ENCODE measurements around the gene CHRFAM7A.
"Not testable (repeated sequence)": the region's sequence is repeated elsewhere in the genome, so short reads cannot be mapped to it uniquely, and the experiment has no call there.

CHRFAM7A gene

DNA sequence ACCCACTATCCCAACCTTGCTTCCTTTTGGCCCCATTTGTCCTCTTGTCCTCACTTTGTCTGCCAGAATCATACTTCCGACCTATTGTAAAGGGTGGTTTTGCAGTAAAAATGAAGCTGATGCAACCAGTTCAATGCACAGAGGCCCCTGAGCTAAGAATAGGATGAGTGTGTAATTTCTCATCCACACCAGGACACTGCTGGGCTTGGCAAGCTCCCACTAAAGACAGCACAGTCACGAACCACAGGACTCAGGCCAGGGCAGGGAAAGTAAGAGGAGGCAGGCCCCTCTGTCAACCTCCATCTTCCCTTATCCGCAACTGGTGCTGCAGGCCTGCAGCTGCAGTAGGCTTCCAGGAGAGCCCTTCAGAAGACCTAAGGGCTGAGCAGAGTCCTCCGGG lies 56.8 kb downstream of the CHRFAM7A start:
- H3K4me3 ChIP-seq (replicated peaks; ENCODE audit: low read depth, low read length); DNase-seq (ENCODE audit: extremely low read depth, low read depth): not testable (repeated sequence)

DNA sequence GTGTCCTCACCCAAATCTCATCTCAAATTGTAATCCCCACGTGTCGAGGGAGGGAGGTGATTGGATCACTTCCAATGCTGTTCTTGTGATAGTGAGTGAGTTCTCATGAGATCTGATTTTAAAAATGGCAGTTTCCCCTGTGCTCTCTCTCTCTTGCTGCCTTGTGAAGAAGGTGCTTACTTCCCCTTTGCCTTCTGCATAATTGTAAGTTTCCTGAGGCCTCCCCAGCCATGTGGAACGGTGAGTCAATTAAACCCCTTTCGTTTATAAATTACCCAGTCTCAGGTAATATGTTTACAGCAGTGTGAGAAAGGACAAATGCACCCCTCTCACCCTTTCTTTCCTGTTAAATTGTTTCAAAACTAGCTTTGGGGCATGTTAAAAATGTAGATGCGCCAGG lies 59.2 kb downstream of the CHRFAM7A start:
- H3K4me3 ChIP-seq (replicated peaks; ENCODE audit: low read depth, low read length); DNase-seq (ENCODE audit: extremely low read depth, low read depth): not testable (repeated sequence)

DNA sequence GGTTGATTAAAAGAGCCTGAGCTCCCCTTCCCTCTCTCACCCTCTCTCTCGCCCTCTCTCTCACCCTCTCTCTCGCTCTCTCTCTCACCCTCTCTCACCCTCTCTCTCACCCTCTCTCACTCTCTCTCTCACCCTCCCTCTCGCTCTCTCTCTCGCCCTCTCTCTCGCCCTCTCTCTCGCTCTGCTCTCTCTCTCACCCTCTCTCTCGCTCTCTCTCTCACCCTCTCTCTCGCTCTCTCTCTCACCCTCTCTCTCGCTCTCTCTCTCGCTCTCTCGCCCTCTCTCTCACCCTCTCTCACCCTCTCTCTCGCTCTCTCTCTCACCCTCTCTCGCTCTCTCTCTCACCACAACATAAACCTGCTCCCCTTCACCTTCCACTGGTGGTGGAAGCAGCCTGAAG lies 67.2 kb downstream of the CHRFAM7A start:
- not testable (repeated sequence) for H3K4me3 ChIP-seq (replicated peaks; ENCODE audit: low read depth, low read length); DNase-seq (ENCODE audit: extremely low read depth, low read depth)

DNA sequence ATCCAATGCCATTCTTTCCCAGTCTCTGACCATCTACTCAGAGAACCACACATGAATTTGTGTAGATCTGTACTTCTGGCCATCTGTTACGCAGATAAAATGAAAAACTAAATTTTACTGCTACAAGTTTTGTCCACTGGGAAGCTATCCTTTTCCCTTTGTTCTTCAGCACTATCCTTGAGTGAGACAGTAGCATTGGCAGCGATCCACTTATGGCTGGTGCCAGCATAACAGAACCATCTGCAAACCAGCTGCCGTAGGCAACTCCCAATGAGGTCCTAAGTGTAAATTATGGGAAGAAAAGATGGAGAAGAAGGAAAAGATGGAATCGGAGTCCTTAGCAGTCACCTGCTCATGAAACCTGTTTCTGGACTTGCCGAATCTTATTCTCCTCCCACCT lies 72.3 kb downstream of the CHRFAM7A start:
- not testable (repeated sequence) for H3K4me3 ChIP-seq (replicated peaks; ENCODE audit: low read depth, low read length); DNase-seq (ENCODE audit: extremely low read depth, low read depth)

DNA sequence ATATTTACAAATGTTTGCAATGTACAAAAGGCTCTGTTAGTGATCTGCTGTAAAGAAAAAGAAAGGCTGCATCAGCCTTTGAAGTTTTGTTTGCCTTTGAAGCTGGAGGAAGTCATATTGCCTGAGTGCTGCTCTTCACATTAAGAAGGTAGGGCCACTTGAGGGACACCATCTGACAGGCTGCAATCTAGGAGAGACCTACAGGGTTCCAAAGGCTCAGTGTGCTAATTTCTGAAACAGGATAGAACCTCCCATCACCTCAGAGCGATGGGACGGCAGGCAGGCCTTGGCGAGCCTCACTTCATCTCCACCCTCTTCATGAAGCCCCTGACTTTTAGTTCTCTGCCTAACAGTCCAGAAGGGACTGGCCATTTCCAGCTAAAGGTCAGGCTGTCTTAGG lies 77.6 kb downstream of the CHRFAM7A start:
- DNase-seq (ENCODE audit: extremely low read depth, low read depth); H3K4me3 ChIP-seq (replicated peaks; ENCODE audit: low read depth, low read length): not testable (repeated sequence)

DNA sequence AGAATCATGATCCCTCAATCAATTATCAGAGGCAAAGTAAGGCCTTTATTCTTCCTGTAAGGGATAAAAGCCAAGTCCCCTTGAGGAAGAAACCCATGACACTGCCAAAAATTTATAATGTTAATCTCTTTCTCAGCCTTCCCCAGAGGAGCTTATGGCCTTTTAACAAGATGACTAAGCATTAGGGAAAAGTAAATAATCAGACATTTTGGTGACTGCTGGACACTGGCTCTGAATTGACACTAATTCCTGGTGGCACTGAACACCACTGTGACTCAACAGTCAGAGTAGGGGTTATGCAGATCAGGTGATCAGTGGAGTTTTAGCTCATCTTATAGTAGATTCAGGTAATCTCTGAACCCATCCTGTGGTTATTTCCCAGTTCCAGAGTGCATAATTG lies 82.8 kb downstream of the CHRFAM7A start:
- not testable (repeated sequence) for DNase-seq (ENCODE audit: extremely low read depth, low read depth)

More for the DNA sequence above, 82.8 kb downstream of the CHRFAM7A start:
- not testable (repeated sequence) for H3K4me3 ChIP-seq (replicated peaks; ENCODE audit: low read depth, low read length)

Measured in HFF-Myc (cell line).